Esophagus muscularis mucosa (tissue), 3 donors: ENCODE measurements around the gene SLC5A6.

Source experiments
- POLR2A ChIP-seq: fragments of 450-650 bp; IDR thresholded peaks from one replicate; pipeline ENCODE4 v1.6.1; 2017; ENCODE audit warnings: antibody characterized with exemption, moderate library complexity, mild to moderate bottlenecking, low read depth
- POLR2AphosphoS5 ChIP-seq, 2 donors: sonication (generic); formaldehyde crosslinking; IDR thresholded peaks; one replicate each; pipeline ENCODE4 v1.6.1; 2017; ENCODE audit warnings: antibody characterized with exemption in 2 of 2
- TF ChIP-seq, protein P1 (sequence below), 3 experiments: fragments of 200-600 bp in 2 of 3; fragments of 450-650 bp in 1 of 3; sonication (generic) in 2 of 3; IDR thresholded peaks; one replicate each; pipeline ENCODE4 v1.5.1; 2017 to 2019; ENCODE audit warnings: antibody characterized with exemption in 3 of 3, mild to moderate bottlenecking in 2 of 3, moderate library complexity in 1 of 3

DNA sequence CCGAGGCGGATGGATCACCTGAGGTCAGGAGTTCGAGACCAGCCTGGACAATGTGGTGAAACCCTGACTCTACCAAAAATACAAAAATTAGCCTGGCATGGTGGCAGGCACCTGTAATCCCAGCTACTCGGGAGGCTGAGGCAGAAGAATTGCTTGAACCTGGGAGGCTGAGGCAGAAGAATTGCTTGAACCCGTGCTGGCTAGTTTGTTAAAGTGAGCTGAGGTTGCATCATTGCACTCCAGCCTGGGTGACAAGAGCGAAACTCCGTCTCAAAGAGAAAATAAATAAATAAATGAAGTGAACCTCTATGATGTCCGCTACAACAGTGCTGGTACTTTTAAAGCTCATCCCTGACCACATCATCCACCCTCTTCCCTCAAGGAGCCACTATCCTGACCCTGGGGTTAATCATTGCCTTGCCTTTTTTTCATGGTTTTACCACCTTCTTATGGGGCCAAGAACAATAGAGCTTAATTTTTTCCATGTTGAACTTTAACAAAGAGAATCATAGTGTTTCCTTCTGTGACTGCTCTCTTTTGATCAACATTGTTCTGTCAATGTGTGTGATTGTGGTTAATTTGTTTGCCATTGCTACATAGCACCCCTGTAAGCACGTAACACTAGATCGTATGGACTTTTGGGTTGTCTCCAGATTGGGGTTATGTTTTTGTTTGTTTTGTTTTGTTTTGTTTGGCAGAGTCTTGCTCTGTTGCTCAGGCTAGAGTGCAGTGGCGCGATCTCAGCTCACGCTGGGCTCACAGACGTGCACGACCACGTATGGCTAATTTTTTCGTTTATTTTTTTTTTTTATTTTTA is 17.3 kb downstream of the SLC5A6 start:
- TF ChIP-seq, protein P1, sequence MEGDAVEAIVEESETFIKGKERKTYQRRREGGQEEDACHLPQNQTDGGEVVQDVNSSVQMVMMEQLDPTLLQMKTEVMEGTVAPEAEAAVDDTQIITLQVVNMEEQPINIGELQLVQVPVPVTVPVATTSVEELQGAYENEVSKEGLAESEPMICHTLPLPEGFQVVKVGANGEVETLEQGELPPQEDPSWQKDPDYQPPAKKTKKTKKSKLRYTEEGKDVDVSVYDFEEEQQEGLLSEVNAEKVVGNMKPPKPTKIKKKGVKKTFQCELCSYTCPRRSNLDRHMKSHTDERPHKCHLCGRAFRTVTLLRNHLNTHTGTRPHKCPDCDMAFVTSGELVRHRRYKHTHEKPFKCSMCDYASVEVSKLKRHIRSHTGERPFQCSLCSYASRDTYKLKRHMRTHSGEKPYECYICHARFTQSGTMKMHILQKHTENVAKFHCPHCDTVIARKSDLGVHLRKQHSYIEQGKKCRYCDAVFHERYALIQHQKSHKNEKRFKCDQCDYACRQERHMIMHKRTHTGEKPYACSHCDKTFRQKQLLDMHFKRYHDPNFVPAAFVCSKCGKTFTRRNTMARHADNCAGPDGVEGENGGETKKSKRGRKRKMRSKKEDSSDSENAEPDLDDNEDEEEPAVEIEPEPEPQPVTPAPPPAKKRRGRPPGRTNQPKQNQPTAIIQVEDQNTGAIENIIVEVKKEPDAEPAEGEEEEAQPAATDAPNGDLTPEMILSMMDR (IDR thresholded peaks at IDR 0.05): no peak
- TF ChIP-seq POLR2A (no peak), POLR2AphosphoS5 (IDR thresholded peaks at IDR 0.05) (no peak)
